HG02884 (cell line): ENCODE results near the gene TNS1.

ENCODE experiments used
- ATAC-seq: cut with Tn5 transposase; IDR thresholded peaks from one replicate; pipeline ENCODE4 v1.9.1; 2021; ENCODE audit warnings: mild to moderate bottlenecking, moderate library complexity; ENCODE audit not compliant: unreplicated experiment

The TNS1 gene

GRCh38 chr2:217981084-217981730, 21.6 kb downstream of the TNS1 start:
- no peak for ATAC-seq

DNA sequence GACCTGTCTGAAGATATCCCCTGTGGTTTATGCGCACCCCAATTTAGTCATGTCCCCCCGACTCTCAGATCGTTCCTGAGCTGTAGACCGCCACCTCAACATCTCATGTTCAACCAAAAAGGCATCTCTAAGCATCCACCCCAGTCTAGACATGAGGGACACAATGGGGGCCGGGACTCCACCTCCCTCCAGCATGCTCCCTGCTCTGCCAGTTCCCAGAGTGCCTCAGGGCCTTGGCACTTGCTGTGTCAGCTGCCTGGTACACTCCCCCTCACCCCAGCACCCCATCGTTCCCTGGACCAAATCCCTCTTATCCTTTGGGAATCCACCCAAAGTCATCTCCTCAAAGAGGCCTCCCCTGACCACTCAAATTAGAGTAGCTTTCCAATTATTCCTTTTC, 22.2 kb downstream of the TNS1 start:
- no peak for ATAC-seq

DNA sequence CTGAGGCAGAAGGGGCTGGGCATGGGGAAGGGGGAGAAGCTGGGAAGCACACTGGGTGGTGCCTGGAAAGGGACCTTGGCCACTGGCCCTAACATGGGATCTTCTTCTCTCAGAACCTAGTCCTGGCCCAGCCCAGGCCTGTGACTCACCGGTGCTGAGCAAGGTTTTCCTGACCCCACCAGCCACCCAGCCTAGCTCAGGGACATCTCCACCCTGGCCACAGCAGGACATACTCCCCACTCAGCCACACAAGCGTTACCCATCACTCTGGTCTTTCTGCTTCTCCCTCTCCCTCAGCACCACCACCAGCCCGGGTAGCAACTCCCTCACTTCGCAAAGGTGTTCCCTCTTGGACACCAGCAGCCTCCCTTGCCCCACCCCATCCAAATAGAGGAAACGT, 22.8 kb downstream of the TNS1 start:
- ATAC-seq, result no peak

DNA sequence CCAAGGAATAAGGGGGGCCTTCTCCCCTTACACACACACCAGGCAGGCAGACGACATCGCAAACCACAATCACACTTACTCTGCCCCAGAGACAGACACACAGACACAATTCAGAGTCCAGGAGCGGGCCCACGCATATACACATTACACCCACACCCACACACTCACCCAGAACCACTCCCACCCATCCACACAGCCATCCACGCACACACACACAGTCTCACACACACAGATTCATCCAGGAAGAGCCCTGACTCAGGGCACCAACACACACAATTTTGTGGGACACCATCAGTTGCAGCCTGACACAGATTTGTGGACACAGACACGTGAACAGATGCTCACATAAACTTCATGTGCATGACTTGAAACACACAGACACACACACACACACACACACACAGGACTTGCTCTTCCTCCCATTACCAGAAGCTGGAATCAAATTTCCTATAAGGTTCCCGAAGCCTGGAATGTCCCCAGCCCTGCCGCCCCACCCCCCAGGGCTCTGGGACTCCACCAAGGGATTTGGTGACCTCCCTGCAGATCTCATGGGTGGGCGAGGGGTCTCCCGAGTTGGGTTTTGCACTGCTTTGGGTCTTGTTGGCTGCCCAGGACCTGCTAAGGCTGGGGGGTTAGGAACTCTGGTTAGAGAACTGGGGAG, 23.5 kb downstream of the TNS1 start:
- no peak for ATAC-seq

DNA sequence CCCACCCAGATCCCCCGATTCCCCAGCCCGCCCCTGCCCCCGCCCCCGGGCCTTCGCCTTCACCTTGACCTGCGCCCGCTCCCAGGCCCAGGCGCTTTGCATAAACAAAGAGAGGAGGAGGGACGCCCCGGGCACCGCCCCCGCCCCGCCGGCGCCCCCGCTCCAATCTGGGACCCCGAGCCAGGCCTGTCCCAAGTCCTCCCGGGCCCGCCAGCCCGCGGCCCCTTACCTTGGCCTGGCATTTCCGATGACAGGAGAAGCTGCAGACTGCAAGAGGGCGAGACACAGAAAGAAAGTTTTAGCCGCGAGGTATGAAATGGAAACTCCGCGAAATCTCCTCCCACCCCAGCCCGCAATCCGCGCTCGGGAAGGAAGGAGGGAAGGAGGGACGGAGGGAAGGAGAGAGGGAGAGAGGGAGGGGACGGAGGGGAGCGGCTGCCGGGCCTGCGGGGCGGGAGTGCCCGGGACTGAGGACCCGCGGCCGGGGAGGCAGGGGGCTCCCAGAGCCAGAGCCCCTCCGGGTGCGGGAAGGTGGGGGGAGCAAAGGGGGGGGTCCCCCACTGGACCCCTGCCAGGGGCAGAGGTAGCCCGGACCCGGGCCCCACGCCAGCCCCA, 24.2 kb downstream of the TNS1 start:
- no peak for ATAC-seq

DNA sequence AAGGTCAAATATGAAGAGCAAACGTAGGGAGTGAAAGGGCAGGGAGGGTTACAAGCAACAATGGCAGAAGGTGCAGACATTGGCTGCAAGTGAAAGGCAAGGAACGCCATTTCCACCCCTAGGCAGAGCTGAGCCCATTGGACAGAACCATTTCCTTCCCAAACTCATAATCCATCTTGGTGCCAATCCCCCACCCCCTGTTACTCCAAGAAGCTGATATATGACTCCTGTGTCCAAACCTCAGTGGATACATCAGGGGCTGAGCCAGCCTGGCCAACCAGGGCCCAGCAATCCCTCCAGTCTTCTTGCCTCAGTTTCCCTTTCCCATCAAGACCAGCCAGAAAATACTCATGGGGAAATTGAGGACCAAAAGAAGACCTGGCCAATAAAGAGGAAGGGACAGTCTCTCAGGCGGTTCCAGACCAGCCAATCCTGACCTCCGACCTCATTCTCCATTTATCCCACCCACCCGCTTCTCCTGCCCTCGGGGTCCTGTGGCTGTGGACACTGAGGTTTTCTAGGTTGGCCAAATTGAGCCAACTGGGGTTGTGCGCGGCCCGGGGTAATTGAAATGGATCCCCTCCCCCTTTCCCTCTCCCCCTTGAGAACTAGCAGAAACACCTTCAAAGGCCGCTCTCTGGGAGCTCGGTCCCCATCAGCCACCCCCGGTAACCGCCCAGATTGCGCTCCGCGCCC, 24.8 kb downstream of the TNS1 start:
- no peak for ATAC-seq

- no peak for ATAC-seq
Observed at GRCh38 chr2:217976301-217976700, 26.5 kb downstream of the TNS1 start.

DNA sequence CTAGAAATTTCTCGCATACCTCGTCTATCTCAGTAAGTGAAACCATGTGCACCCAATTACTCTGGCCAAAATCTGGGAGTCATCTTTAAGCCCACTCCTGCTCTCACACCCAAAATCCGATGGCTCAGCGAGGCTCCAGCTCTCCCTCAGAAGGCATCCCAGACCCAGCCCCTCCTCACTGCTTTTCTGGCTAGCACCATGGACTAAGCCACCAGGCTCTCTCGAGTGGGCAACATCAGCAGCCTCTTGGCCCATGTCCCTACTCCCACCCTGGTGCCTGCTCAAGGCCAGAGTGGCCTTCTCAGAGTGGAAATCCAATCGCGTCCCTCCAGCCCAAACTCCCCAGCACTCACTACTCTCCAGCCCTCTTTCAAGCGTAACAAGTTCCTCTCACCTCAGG, 27.2 kb downstream of the TNS1 start:
- no peak for ATAC-seq

- ATAC-seq, result no peak
Observed at GRCh38 chr2:217974389-217975005, 28.3 kb downstream of the TNS1 start.

DNA sequence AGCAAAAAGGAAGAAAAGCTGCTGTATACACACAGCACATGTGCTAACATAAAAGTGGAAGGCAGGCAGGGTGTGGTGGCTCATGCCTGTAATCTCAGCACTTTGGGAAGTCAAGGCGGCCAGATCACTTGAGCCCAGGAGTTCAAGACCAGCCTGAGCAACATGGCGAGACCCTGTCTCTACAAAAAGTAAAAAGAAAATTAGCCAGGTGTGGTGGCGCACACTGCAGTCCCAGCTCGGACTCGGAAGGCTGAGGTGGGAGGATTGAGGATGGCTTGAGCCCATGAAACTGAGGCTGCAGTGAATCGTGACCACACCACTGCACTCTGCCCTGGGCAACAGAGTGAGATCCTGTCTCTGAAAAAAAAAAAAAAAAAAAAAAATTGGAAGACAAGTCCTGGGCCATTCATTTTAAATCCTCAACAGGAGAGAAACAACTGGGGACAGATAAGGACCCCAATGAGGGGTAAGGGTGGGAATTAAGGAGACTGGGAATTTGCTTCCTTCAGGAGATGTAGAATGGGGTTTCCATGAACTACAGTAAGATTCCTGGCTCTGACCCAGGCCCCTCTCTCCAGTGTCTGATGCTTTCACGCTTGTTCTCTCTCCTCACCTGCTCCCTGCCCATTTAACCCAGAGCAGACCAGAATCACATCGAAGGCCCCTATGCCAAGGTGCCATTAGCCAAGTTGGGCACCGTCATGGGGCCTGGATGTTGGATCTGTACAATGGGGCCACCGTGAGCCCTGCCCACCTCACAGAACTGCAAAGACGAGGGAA, 29.6 kb downstream of the TNS1 start:
- no peak for ATAC-seq

DNA sequence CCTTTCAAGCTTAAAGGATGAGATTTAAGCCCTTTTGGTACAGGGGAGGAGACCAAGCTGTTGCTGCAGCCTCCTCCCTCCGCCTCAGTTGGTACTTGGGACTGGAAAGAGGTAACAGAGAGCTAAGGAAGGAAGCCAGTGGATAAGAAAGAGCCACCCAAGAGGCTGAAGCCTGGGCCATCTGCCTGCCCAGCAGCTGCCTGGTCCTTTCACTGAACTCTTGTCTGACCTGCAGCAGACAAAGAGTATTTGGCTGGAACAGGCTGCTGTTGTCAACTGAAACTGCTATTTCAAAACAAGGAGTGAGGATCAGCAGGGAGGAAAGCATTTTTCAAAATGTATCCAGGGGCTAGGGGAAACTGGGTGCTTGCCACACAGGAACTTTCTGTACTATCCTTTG, 30.3 kb downstream of the TNS1 start:
- no peak for ATAC-seq

DNA sequence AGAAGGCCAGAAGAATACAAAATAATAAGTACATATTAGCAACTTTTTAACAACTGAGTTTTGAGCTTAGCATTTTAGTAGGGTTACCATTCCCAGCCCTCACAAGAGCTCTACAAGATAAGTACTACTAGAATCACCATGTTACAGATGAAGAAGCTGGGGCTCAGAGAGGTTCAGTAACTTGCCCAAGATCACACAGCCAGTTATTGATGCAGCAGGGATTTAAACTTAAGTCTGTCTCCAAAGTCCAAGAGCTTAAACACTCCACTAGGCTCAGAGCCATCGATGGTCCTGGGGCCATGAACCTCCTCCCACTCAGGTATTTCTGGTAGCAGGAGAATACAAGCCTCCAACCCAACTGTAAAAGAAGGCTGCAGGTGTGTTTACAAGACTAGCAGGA, 30.8 kb downstream of the TNS1 start:
- no peak for ATAC-seq

GRCh38 chr2:217971166-217971565, 31.6 kb downstream of the TNS1 start:
- no peak for ATAC-seq

GRCh38 chr2:217970206-217970605, 32.6 kb downstream of the TNS1 start:
- ATAC-seq, result no peak

GRCh38 chr2:217969588-217969987, 33.2 kb downstream of the TNS1 start:
- ATAC-seq, result no peak

- no peak for ATAC-seq
Observed at GRCh38 chr2:217968023-217968422, 34.8 kb downstream of the TNS1 start.

GRCh38 chr2:217966423-217967070, 36.2 kb downstream of the TNS1 start:
- no peak for ATAC-seq

- ATAC-seq, result no peak
Observed at GRCh38 chr2:217964275-217965161, 38.3 kb downstream of the TNS1 start.

DNA sequence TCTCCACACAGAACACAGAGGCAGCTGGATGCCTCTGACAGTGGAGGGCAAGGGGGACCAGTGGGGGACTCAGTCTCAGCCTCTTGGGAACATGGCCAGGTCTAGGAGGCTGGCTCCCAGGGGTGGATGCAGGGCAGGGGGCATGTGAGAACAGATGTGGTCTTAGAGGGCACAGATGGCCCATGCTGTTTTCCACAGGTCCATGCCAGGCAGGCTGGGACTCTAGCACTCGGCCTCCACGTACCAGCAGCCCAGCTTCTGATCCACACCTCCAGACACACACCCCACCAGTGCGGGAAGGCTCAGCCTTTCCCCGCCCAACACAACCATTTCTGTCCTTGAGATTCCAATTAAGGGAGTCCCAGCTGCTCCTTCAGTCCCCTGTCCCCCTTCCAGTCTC, 42.4 kb downstream of the TNS1 start:
- ATAC-seq, result no peak
